WERI-Rb-1 (cell line): ENCODE results near the gene FNDC8.

ENCODE experiments used
- DNase-seq: peaks from one replicate; pipeline ENCODE4 v3.0.0-alpha.2; 2020
- H3K27ac ChIP-seq: fragments of 250-450 bp; sonication (Bioruptor Pico); 2 replicates; pipeline ENCODE4 v1.5.1; 2020; ENCODE audit warnings: mild to moderate bottlenecking, moderate library complexity
- H3K27me3 ChIP-seq: fragments of 250-450 bp; sonication (Bioruptor Pico); 2 replicates; pipeline ENCODE4 v1.5.1; 2021; ENCODE audit warnings: mild to moderate bottlenecking, low read depth, moderate library complexity; ENCODE audit not compliant: insufficient read depth, severe bottlenecking
- H3K36me3 ChIP-seq: fragments of 250-450 bp; sonication (Bioruptor Pico); 2 replicates; pipeline ENCODE4 v1.5.1; 2020; ENCODE audit warnings: mild to moderate bottlenecking, moderate library complexity
- H3K4me3 ChIP-seq: 2 replicates; pipeline ENCODE4 v1.5.1; 2011; ENCODE audit warnings: low read depth, mild to moderate bottlenecking, control low read depth, low read length
- H3K9me3 ChIP-seq: fragments of 250-450 bp; sonication (Bioruptor Pico); 2 replicates; pipeline ENCODE4 v1.5.1; 2021; ENCODE audit warnings: mild to moderate bottlenecking, moderate library complexity; ENCODE audit not compliant: severe bottlenecking
- TF ChIP-seq, protein P1 (sequence below): IDR thresholded peaks from 2 replicates; pipeline ENCODE4 v1.5.1; 2011; ENCODE audit warnings: low read depth, mild to moderate bottlenecking, control low read depth, inconsistent platforms, low read length

The FNDC8 gene

DNA sequence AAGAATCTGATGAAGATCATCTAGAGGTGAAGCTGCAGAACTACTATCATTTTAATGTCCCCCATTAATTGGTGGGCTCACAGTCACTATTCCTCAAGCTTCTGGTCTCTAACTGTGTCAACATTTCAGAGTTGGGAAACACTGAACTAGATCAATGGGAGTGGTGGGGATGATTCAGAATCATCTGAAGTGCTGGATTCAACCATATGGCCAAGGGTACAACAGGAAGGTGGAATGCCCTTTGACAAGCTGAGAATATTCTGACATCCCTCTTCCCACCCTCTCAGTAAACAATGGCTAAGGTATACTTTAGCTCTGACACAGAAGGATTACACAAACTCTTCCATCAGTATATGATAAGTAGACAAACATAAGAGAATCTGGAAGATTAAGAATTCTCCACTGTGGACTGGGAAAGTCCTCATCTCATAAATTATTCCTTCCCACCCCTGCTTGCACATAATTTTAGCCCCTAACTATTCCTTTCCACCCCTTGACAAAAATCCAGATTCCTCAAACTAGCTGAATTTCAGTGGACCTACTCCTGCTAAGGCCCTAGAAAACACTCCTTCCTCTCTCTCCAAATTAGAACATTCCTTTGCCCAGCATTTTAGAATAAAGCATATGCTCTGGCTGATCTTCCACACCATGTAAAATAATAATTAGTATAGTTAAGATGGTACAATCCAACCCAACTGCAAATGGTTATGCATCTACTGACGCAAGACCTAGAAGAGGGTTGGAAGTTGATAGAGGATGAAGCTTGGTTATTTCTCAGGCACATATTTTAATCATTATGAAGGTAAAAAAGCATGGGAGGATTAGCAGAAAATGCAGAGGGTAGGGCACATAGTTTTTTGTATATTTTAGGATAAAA lies 41.6 kb upstream of the FNDC8 start:
- Histone ChIP-seq H3K9me3 (no peaks in the 10 kb centered on the region), H3K27me3 (no peaks in the 10 kb centered on the region), H3K36me3 (no peaks in the 10 kb centered on the region), H3K4me3 (no peak overlapping the region), H3K27ac (no peak overlapping the region)
- TF ChIP-seq, protein P1, sequence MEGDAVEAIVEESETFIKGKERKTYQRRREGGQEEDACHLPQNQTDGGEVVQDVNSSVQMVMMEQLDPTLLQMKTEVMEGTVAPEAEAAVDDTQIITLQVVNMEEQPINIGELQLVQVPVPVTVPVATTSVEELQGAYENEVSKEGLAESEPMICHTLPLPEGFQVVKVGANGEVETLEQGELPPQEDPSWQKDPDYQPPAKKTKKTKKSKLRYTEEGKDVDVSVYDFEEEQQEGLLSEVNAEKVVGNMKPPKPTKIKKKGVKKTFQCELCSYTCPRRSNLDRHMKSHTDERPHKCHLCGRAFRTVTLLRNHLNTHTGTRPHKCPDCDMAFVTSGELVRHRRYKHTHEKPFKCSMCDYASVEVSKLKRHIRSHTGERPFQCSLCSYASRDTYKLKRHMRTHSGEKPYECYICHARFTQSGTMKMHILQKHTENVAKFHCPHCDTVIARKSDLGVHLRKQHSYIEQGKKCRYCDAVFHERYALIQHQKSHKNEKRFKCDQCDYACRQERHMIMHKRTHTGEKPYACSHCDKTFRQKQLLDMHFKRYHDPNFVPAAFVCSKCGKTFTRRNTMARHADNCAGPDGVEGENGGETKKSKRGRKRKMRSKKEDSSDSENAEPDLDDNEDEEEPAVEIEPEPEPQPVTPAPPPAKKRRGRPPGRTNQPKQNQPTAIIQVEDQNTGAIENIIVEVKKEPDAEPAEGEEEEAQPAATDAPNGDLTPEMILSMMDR = no peak
- no peak for DNase-seq

DNA sequence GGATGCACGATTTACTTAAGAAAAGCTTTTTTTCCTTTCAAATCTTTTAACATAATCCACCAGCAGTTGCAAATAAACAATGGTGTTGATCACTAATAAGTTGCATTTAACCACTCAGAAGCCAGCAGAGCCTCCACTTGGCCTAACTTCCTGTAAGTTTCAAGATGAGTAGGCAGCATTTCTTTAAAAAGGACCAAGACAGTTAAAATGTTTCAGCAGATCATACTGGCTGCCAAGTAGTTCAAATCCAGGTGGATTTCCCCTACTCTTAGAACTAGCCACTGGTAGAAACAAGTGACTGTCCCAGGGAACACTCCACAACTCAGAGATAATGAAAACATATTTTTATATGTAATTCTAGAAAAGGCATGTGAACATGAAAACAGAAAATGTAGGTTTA lies 40.9 kb upstream of the FNDC8 start:
- no peak for DNase-seq
- H3K36me3 ChIP-seq = no peaks in the 10 kb centered on the region
- H3K27me3 ChIP-seq = no peaks in the 10 kb centered on the region
- TF ChIP-seq, protein P1 = no peak
- no peak overlapping the region for H3K27ac ChIP-seq
- H3K4me3 ChIP-seq = no peak overlapping the region
- H3K9me3 ChIP-seq = no peaks in the 10 kb centered on the region

DNA sequence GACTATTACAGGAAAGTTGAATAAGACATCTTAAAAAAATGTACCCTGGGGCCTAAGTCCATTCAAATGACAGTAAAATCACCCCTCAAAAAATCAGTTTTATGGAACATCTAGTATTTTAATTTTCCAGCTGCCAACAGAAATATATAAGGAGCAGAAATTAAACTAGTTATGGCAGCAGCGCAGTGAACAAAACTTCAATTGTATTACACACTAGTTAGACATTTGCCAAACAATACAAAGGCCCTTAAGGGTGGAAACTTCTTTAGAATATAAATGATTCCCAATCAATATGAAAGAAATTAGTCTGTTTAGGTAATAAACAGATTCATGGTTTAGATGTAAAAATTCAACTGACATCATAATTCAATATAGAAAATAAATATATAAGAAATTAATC lies 39.8 kb upstream of the FNDC8 start:
- H3K27me3 ChIP-seq = no peaks in the 10 kb centered on the region
- no peaks in the 10 kb centered on the region for H3K36me3 ChIP-seq
- H3K9me3 ChIP-seq = no peaks in the 10 kb centered on the region
- DNase-seq = no peak
- TF ChIP-seq, protein P1 = no peak
- H3K27ac ChIP-seq = no peak overlapping the region
- no peak overlapping the region for H3K4me3 ChIP-seq

DNA sequence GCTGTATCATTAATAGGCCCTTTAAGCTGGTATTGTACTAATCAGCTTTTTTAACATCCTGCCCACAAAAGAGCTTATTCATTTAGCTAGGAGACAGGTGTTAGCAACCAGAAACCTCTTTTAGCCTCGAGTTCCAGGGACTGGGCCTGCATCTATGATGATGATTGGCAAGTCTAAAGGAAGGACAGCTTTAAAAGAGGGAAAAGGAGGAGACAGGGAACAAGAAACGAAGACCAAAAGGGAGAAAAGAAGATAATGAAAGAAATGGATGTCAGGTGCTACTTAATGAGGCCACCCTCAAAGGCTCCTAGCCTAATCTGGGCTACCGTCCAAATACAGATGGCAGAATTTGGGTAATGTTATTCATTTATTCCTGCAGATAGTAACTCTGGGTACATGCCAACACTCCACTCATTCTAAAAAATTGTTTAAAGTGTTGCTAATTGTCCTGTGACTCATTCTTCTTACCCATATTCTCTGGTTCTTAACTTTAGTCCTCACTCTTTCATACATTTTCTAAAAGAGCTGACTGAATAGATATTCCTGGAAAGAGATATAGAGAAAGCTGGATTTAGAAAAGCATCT lies 39.2 kb upstream of the FNDC8 start:
- H3K27me3 ChIP-seq = no peaks in the 10 kb centered on the region
- TF ChIP-seq, protein P1 = no peak
- peak; percentile 56 for DNase-seq
- H3K27ac ChIP-seq = no peak overlapping the region
- H3K36me3 ChIP-seq = no peaks in the 10 kb centered on the region
- H3K9me3 ChIP-seq = no peaks in the 10 kb centered on the region
- no peak overlapping the region for H3K4me3 ChIP-seq

DNA sequence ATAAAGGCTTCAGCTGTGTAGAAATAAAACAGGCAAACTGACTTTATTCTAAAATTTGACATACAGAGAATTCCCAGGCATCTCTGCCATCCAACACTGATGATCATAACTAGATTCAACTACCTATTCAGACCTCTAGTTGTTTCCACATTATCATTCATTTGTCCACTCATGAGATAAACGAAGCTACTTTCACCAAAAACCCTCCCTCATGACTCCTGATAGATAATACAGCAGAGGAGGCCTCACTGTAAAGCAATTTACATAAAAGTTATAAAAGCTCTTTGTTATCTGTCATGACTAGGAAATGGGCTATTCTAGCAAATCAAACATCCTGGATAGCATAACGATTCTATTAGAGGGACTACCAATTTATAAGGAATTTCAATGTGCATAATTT lies 38.3 kb upstream of the FNDC8 start:
- TF ChIP-seq, protein P1 = no peak
- Histone ChIP-seq H3K4me3 (no peak overlapping the region), H3K36me3 (no peaks in the 10 kb centered on the region), H3K9me3 (no peaks in the 10 kb centered on the region), H3K27me3 (no peaks in the 10 kb centered on the region), H3K27ac (no peak overlapping the region)
- DNase-seq = no peak

DNA sequence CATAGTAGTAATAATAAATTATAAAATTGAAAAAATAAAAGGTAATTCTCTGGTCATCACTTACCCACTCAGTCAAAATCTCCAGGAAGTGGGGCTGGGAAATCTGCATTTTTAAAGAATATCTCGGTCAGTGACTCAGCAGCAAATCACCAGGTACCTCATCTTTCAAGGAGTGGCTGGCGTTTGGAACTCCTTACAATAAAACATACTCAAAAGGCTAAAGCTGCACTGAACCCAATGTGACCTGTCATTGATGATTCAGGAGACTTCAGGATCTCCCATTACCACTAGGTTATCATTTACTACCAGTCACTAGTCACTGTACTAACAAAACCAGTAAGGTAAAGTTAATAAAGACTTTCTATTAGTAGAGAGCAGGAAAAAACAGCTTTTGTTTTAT lies 36.4 kb upstream of the FNDC8 start:
- TF ChIP-seq, protein P1 = no peak
- no peaks in the 10 kb centered on the region for H3K36me3 ChIP-seq
- no peak overlapping the region for H3K27ac ChIP-seq
- no peaks in the 10 kb centered on the region for H3K9me3 ChIP-seq
- DNase-seq = no peak
- H3K27me3 ChIP-seq = no peaks in the 10 kb centered on the region
- H3K4me3 ChIP-seq = no peak overlapping the region
